ENCODE measurements around the gene TCF20. TPM values are rescaled to one million over a fixed set of nuclear protein-coding genes. Genes with fewer than 3 reads are reported as not detected.

TCF20 gene
- total RNA-seq, 1 donor from 2014 or later, result 27.6 TPM

DNA sequence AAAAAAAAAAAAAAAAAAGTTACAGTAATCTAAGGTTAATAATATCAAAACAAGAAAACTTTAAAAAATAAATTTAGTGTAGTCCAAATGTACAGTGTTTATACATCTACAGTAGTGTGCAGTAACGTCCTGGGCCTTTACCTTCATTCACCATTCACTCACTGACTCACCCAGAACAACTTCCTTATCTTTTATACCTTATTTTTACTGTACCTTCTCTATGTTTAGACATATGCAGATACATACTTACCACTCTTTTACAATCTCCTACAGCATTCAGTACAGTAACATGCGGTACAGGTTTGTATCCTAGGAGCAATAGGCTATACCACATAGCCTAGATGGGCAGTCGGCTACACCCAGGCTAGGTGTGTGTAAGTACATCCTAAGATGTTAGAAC, 38.5 kb downstream of the TCF20 start:
- H3K4me3 ChIP-seq (ENCODE audit: low read depth, low read length), result no peak overlapping the region
- DNase-seq (ENCODE audit: low read depth), result no peak
- TF ChIP-seq, protein P1, sequence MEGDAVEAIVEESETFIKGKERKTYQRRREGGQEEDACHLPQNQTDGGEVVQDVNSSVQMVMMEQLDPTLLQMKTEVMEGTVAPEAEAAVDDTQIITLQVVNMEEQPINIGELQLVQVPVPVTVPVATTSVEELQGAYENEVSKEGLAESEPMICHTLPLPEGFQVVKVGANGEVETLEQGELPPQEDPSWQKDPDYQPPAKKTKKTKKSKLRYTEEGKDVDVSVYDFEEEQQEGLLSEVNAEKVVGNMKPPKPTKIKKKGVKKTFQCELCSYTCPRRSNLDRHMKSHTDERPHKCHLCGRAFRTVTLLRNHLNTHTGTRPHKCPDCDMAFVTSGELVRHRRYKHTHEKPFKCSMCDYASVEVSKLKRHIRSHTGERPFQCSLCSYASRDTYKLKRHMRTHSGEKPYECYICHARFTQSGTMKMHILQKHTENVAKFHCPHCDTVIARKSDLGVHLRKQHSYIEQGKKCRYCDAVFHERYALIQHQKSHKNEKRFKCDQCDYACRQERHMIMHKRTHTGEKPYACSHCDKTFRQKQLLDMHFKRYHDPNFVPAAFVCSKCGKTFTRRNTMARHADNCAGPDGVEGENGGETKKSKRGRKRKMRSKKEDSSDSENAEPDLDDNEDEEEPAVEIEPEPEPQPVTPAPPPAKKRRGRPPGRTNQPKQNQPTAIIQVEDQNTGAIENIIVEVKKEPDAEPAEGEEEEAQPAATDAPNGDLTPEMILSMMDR (conservative IDR thresholded peaks at IDR 0.05; ENCODE audit: low read depth, low read length), result no peak

DNA sequence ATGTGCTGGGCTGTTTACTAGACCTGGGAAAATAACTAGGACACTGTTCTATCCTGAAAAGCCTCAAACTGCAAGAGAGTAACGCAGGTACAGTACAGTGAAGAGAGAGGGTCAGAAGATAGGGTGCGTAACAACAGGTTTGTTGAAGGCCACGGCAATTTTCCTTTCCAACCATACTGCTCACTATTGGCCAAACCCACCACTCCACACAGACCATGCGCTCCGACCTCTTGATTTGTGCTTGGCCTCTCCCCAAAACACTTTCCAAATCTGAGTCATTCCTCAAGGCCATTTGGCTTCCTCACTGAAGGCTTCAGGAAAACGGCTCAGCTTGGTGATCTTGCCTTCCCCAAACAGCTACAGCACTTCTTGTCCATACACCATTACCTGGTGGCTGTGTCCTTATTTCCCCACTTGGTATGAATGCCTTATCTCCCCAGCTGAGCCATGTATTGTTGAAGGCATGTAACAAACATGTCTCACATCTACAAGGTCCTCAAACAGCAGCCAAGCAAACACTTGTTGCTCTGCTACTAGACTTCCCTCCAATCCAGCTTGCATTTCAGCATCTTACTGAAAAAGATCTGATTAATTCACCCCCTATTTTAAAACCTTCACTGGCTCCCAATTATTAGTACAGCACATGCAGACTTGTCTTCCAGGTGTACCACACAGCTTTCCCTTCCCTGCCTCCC, 40.9 kb downstream of the TCF20 start:
- TF ChIP-seq, protein P1 (conservative IDR thresholded peaks at IDR 0.05; ENCODE audit: low read depth, low read length), result no peak
- no peak overlapping the region for H3K4me3 ChIP-seq (ENCODE audit: low read depth, low read length)
- DNase-seq (ENCODE audit: low read depth), result no peak

DNA sequence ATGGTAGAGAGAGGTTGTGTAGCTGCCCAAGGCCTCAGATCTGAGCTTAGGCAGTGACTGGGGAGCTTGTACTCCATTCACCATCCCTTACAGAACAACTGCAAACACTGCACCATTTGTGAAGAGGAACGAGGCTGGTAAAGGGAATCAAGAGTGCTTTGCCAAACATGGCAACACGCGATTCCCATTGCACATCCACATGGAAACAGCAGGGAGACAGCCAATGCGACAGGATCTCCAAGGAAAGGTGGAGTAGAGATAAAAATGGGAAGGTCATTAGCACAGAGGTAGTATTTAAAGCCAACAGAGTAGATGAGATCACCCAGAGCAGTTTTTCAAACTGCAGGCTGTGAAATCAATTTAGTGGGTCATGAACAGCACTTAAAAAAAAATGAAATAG, 42.0 kb downstream of the TCF20 start:
- TF ChIP-seq, protein P1 (conservative IDR thresholded peaks at IDR 0.05; ENCODE audit: low read depth, low read length), result no peak
- DNase-seq (ENCODE audit: low read depth), result no peak
- no peak overlapping the region for H3K4me3 ChIP-seq (ENCODE audit: low read depth, low read length)

DNA sequence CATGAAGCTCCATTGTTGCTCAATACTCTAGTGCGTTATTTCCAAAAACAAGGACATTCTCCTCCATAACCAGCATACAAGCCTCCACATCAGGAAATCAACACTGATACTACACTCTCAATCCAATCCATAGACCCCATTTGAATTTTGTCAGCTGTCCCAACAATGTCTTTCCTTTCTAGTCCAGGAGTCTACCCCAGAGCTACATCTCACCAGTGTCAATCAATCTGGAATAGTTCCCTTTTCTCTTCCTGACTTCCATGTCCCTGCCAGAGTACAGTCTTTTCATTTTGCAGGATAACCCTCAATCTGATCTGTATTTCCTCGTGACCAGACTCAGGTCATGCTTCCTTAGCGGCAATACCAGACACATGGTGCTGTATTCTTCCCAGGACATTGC, 43.0 kb downstream of the TCF20 start:
- H3K4me3 ChIP-seq (ENCODE audit: low read depth, low read length), result no peak overlapping the region
- no peak for DNase-seq (ENCODE audit: low read depth)
- TF ChIP-seq, protein P1 (conservative IDR thresholded peaks at IDR 0.05; ENCODE audit: low read depth, low read length), result no peak

DNA sequence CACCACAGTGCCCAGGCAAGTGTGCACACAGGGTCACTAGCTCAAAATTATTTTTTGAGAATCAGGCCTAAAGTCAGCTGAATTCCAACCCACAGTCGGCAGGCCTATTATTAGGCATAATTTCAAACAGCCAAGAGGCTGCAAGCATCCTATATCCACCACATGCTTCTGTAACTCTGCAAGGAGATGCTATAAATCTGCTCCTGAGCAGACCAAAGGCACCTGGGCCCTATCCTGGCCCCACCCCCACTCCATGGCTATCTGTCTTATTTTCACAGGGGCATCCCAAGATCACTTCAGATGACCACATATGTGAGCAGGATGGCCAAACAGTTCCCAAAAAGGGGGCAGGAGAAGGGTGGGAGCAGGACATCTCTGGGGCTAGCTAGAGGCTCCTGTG, 44.6 kb downstream of the TCF20 start:
- TF ChIP-seq, protein P1 (conservative IDR thresholded peaks at IDR 0.05; ENCODE audit: low read depth, low read length), result no peak
- no peak overlapping the region for H3K4me3 ChIP-seq (ENCODE audit: low read depth, low read length)
- DNase-seq (ENCODE audit: low read depth), result no peak

DNA sequence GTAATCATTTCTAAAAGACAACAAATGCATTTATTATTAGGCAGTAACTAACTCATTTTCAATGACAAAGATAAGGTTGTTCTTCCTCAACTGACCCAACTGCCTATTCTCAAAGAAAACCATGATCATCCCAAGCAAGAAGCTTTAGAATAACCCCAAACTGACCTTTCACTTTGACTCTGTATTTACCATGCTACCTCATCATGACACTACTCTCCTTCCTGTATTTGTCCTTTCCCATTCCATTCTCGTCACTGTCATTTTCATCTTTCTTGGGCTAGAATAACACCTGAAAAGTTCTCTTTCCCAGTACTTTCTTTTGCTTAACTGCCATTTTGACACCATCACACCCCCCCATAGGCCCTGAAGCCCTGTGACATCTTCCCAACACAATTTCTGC, 48.3 kb downstream of the TCF20 start:
- no peak for DNase-seq (ENCODE audit: low read depth)
- no peak overlapping the region for H3K4me3 ChIP-seq (ENCODE audit: low read depth, low read length)

More for the DNA sequence above, 48.3 kb downstream of the TCF20 start:
- TF ChIP-seq, protein P1 (conservative IDR thresholded peaks at IDR 0.05; ENCODE audit: low read depth, low read length), result no peak

Other genes starting within 250 kb of the TCF20 start
- 38.9 and 41.2 TPM in 2 replicates for gene NAGA, start 199.8 kb downstream of the TCF20 start, total RNA-seq
- 10.9 and 11.2 TPM in 2 replicates for gene PHETA2, start 196.4 kb downstream of the TCF20 start, total RNA-seq
- gene SMDT1, start 191.0 kb downstream of the TCF20 start, total RNA-seq, result 1.1 and 3.0 TPM in 2 replicates
- 91.0 and 108 TPM in 2 replicates for gene NDUFA6, start 179.9 kb downstream of the TCF20 start, total RNA-seq
- 0.14 and 0.29 TPM in 2 replicates for gene CYP2D6, start 139.8 kb downstream of the TCF20 start, total RNA-seq
- not detected in 2 replicates for gene NFAM1, start 161.8 kb upstream of the TCF20 start, total RNA-seq
- gene RRP7A, start 249.1 kb upstream of the TCF20 start, total RNA-seq, result 52.6 and 109 TPM in 2 replicates